Esophagus muscularis mucosa (tissue), 4 donors: ENCODE results near the gene ST8SIA4. TPM values are rescaled to one million over a fixed set of nuclear protein-coding genes. Genes with fewer than 3 reads are reported as not detected.

Experiments used
- DNase-seq: peaks from one replicate; pipeline ENCODE4 v3.0.0-alpha.2; 2017; ENCODE audit errors: extremely low spot score
- H3K27ac ChIP-seq, 4 donors: fragments of 200-600 bp; sonication (generic); replicated peaks in 1 of 4; 1 replicate in 3 of 4; 2 replicates in 1 of 4; pipeline ENCODE4 v1.5.1; 2016 to 2019; ENCODE audit warnings: mild to moderate bottlenecking in 1 of 4
- H3K27me3 ChIP-seq, 4 donors: fragments of 200-600 bp; sonication (generic); one replicate each; pipeline versions ENCODE4 v1.5.1 to v1.6.0; 2016 to 2019
- H3K36me3 ChIP-seq, 4 donors: fragments of 200-600 bp; sonication (generic); one replicate each; pipeline ENCODE4 v1.5.1; 2016 to 2019
- H3K4me1 ChIP-seq, 4 donors: fragments of 200-600 bp; sonication (generic); one replicate each; pipeline ENCODE4 v1.5.1; 2016 to 2019
- H3K4me3 ChIP-seq, 4 donors: fragments of 200-600 bp; sonication (generic); 1 replicate in 2 of 4; 2 replicates in 2 of 4; pipeline ENCODE4 v1.5.1; 2016 to 2019; ENCODE audit warnings: mild to moderate bottlenecking in 4 of 4, moderate library complexity in 1 of 4
- H3K9me3 ChIP-seq, 4 donors: fragments of 200-600 bp; sonication (generic); 1 replicate in 3 of 4; 2 replicates in 1 of 4; pipeline ENCODE4 v1.5.1; 2016 to 2019
- EP300 ChIP-seq: sonication (generic); formaldehyde crosslinking; IDR thresholded peaks from one replicate; pipeline ENCODE4 v1.6.1; 2017; ENCODE audit warnings: antibody characterized with exemption
- POLR2A ChIP-seq: fragments of 450-650 bp; IDR thresholded peaks from one replicate; pipeline ENCODE4 v1.6.1; 2017; ENCODE audit warnings: antibody characterized with exemption, moderate library complexity, mild to moderate bottlenecking, low read depth
- POLR2AphosphoS5 ChIP-seq, 2 donors: sonication (generic); formaldehyde crosslinking; IDR thresholded peaks; one replicate each; pipeline ENCODE4 v1.6.1; 2017; ENCODE audit warnings: antibody characterized with exemption in 2 of 2
- WGBS: methylation state at CpG from one replicate; pipeline ENCODE4 v1.1.5; 2018; 5-methylcytosine and 5-hydroxymethylcytosine counted together
- intact Hi-C: fragments of 100-400 bp; cut with DNase I; formaldehyde crosslinking; loops from one replicate; pipeline ENCODE4 v1.15.1; 2023
- total RNA-seq, 4 donors: library from RNA; depleted of rRNA; stranded (reverse); fragments of >200 nt; gene quantifications; one replicate each; pipeline versions ENCODE4 v1.1.0 to v1.2.1, GENCODE V29; 2016
- TF ChIP-seq, protein P1 (sequence below), 3 experiments: fragments of 200-600 bp in 2 of 3; fragments of 450-650 bp in 1 of 3; sonication (generic) in 2 of 3; IDR thresholded peaks; one replicate each; pipeline ENCODE4 v1.5.1; 2017 to 2019; ENCODE audit warnings: antibody characterized with exemption in 3 of 3, mild to moderate bottlenecking in 2 of 3, moderate library complexity in 1 of 3

Gene ST8SIA4
- total RNA-seq, 4 donors from 2014 or later, result 1.5 to 3.3 (median 2.5) TPM

DNA sequence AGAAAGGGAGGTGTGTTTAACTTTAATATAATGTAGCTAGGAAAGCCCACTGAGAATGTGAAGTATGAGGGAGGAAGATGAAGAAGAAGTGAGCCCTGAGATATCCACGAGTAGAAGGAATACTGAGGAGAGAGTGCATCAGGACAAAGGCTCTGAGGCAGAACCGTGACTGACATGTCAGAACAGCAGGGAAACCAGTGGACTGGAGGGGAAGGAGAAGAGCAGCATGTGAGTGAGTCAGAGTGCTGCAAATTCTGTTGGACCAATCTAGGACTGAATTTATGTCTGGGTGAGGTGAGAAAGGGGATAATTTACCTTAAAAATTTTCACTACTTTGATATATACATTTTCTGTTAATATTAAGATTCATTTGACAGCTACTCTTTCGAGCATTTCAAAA, 110.3 kb downstream of the ST8SIA4 start:
- 51% methylated on average over 3 of the region's 3 CpGs for WGBS
- intact Hi-C loops, result no loop called here
- Histone ChIP-seq H3K4me3 (no peak overlapping the region), H3K9me3 (peaks cover 0 to 5% (median 0%) of the 10 kb centered on the region in 4 donors), H3K27ac (no peak overlapping the region), H3K27me3 (no peaks in the 10 kb centered on the region), H3K36me3 (no peaks in the 10 kb centered on the region), H3K4me1 (no peaks in the 10 kb centered on the region)
- no peak for TF ChIP-seq EP300
- DNase-seq, result no peak

DNA sequence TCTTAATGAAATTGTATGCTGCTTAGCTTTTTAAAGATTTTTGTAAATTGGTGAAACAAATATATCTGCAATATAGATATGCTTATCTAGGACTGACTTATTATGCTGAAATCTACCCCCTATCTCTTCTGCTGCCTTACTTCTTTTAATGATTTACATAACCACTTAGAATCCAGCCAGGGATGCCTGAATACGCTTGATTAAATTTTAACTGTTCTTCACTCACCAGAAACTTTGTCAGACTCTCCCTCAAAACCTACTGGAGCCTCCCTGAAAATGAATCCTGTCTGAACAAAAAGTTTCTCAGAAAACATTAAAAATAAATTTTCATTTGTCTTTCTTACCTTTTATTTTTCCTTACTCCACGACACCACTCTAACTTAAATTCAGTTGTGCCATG, 111.7 kb downstream of the ST8SIA4 start:
- no peak overlapping the region for H3K27ac ChIP-seq
- intact Hi-C loops, result no loop called here
- WGBS, result 91% methylated on average over 2 of the region's 2 CpGs
- no peak for DNase-seq
- H3K27me3 ChIP-seq, result no peaks in the 10 kb centered on the region
- H3K9me3 ChIP-seq, result peaks cover 0 to 5% (median 0%) of the 10 kb centered on the region in 4 donors
- no peak for TF ChIP-seq EP300
- TF ChIP-seq POLR2AphosphoS5 (IDR thresholded peaks at IDR 0.05), result no peak
- TF ChIP-seq POLR2A, result no peak
- TF ChIP-seq, protein P1, sequence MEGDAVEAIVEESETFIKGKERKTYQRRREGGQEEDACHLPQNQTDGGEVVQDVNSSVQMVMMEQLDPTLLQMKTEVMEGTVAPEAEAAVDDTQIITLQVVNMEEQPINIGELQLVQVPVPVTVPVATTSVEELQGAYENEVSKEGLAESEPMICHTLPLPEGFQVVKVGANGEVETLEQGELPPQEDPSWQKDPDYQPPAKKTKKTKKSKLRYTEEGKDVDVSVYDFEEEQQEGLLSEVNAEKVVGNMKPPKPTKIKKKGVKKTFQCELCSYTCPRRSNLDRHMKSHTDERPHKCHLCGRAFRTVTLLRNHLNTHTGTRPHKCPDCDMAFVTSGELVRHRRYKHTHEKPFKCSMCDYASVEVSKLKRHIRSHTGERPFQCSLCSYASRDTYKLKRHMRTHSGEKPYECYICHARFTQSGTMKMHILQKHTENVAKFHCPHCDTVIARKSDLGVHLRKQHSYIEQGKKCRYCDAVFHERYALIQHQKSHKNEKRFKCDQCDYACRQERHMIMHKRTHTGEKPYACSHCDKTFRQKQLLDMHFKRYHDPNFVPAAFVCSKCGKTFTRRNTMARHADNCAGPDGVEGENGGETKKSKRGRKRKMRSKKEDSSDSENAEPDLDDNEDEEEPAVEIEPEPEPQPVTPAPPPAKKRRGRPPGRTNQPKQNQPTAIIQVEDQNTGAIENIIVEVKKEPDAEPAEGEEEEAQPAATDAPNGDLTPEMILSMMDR (IDR thresholded peaks at IDR 0.05), result no peak
- no peaks in the 10 kb centered on the region for H3K36me3 ChIP-seq
- no peak overlapping the region for H3K4me3 ChIP-seq
- H3K4me1 ChIP-seq, result no peaks in the 10 kb centered on the region

- Histone ChIP-seq H3K36me3 (no peaks in the 10 kb centered on the region), H3K4me1 (no peaks in the 10 kb centered on the region), H3K9me3 (peaks cover 0 to 5% (median 0%) of the 10 kb centered on the region in 4 donors), H3K4me3 (no peak overlapping the region), H3K27ac (no peak overlapping the region), H3K27me3 (no peaks in the 10 kb centered on the region)
- DNase-seq, result no peak
- intact Hi-C loops, result no loop called here
- 72% methylated on average over 2 of the region's 2 CpGs for WGBS
- TF ChIP-seq EP300 (no peak), POLR2AphosphoS5 (IDR thresholded peaks at IDR 0.05) (no peak), POLR2A (no peak)
- TF ChIP-seq, protein P1 (IDR thresholded peaks at IDR 0.05), result no peak
Measured at GRCh38 chr5:100790951-100791350, 112.1 kb downstream of the ST8SIA4 start.

DNA sequence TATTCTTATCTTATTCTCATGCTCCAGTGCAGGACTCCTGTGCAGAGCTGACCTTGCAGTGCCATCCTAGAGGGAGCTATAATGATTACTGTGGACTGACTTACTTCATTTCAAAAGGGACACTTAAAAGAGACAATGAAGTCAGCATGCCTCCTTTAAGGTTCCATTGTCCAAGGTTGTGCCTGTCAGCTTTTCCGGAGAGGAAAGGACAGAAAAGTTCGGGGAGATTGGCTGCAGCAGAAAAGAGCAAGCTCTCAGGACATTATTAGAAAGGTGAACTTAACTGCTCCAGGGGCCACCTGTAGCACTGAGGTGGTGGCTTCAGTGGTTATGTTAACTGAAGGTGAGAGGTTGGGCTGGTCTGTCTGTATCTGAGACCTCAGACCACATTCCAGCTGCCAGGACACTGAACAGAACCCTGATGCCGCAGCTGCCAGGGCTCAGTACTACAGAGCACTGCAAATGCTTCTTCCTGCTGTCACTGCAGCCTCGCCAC, 112.9 kb downstream of the ST8SIA4 start:
- Histone ChIP-seq H3K4me3 (no peak overlapping the region), H3K27ac (no peak overlapping the region), H3K9me3 (peaks cover 0 to 5% (median 0%) of the 10 kb centered on the region in 4 donors), H3K4me1 (no peaks in the 10 kb centered on the region), H3K27me3 (no peaks in the 10 kb centered on the region), H3K36me3 (no peaks in the 10 kb centered on the region)
- intact Hi-C loops, result no loop called here
- TF ChIP-seq POLR2AphosphoS5 (IDR thresholded peaks at IDR 0.05) (no peak), POLR2A (no peak), EP300 (no peak)
- TF ChIP-seq, protein P1 (IDR thresholded peaks at IDR 0.05), result peak in 1 of 3 experiments; percentile 6
- DNase-seq, result no peak
- 73% methylated on average over 4 of the region's 4 CpGs for WGBS

GRCh38 chr5:100789694-100790093, 113.4 kb downstream of the ST8SIA4 start:
- intact Hi-C loops, result no loop called here

More at GRCh38 chr5:100789694-100790093, 113.4 kb downstream of the ST8SIA4 start:
- Histone ChIP-seq H3K4me3 (no peak overlapping the region), H3K36me3 (no peaks in the 10 kb centered on the region), H3K4me1 (no peaks in the 10 kb centered on the region), H3K27ac (no peak overlapping the region), H3K27me3 (no peaks in the 10 kb centered on the region), H3K9me3 (peaks cover 0 to 5% (median 0%) of the 10 kb centered on the region in 4 donors)
- DNase-seq, result no peak
- TF ChIP-seq POLR2A, result no peak
- TF ChIP-seq, protein P1 (IDR thresholded peaks at IDR 0.05), result no peak
- TF ChIP-seq POLR2AphosphoS5 (IDR thresholded peaks at IDR 0.05), result no peak
- no peak for TF ChIP-seq EP300
- WGBS, result 73% methylated on average over 5 of the region's 5 CpGs
